SW480 (cell line): Measurements from ENCODE around the gene MVD.
"Not testable (repeated sequence)": the region's sequence is repeated elsewhere in the genome, so short reads cannot be mapped to it uniquely, and the experiment has no call there.

Experiments used
- DNase-seq: peaks from one replicate; pipeline ENCODE4 v3.0.0-alpha.2; 2016; ENCODE audit warnings: low spot score

Gene MVD

GRCh38 chr16:88624481-88624880 lies 38.4 kb downstream of the MVD start:
- no peak for DNase-seq

DNA sequence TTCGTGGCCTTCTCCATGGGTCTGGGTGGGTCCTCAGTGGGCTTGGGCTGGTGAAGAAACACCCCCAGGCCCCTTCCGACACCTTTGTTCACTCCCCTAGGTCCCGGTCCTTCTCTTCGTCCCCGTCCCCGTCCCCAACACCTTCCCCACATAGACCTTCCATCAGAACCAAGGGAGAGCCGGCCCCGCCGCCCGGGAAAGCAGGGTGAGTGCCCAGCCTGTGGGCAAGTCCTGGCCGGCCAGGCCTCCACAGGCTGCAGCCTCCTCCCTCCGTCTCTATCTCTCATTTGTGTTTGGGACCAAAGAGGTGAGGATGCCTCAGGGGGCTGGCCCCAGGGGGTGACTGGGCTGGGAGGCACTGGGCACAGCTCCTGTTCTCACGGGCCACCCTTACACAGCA lies 39.0 kb downstream of the MVD start:
- no peak for DNase-seq

- DNase-seq = no peak
Observed at GRCh38 chr16:88622866-88623265, 40.0 kb downstream of the MVD start.

GRCh38 chr16:88622125-88622524 lies 40.8 kb downstream of the MVD start:
- no peak for DNase-seq

GRCh38 chr16:88619859-88620815 lies 42.8 kb downstream of the MVD start:
- DNase-seq = no peak

GRCh38 chr16:88618956-88619667 lies 43.8 kb downstream of the MVD start:
- DNase-seq = no peak

DNA sequence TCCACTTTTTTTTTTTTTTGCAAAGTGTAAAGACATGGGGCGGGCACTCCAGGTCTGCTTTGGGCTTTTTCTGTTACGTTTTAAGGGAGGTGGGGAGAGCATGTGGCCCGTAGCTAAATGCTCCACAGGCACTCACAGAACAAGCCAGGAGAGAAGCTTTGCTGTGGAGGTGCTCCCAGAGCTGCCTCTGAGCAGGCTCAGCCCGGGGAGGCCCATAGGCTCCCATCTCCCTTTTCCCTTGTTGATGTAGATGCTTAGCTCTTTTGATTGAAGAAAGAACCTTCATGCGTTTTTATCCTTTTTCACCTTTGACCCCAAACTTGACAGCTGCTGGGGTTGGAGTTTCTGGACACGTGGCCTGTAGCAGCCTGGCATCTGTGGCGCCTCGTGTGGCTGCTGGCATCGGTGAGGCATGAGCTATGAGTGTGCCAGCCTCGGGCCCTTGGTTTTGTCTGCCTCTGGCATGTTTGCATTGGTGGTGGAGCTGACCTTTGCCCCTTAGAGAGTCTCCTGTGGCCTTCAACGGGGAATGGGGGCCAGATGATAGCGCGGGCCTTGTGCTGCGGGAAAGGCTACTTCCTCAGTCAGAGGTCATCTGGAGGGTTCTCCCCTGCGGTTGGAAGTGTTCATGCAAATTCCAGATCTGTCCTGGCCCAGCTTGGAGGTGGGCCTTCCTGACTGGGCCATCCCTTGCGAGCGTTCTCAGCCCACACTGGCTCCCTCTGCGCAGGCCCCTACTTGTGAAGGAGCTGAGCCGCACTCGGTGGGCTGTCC lies 44.5 kb downstream of the MVD start:
- DNase-seq = no peak

DNA sequence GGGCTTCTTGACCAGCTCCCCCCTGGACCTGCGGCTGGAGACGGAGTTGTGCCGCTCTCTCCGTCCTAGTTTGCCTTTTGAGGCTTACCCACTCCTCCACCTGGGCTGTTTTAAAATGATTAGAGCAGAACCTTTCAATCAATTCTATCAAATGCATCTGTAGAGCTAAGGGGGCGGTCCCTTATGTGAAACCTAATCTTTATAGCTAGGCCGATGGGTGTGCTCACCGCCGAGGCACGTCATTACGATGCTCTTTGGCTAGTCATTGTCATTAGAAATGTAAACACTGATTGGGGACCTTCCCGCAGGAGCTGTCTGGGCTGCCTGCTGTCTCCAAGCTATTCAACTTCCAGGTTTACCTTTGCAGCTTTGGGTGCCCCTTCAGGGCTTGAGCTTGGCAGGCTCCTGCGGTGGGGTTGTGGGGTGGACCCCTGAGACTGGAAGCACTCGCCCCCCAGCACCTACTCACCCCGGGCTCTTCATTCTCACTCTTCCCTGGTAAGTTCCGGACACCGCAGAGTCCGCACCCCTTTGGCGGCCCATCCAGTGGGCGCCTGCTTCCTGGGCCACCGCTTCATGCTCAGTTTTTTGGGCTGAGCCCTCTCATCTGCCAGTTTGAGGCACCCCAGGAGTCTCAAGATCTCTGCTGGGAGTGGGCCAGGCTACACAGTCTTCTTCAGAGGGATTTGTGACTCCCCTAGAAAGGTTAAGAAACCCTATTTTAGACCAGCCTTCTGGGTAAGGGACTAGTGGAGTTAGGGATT lies 45.4 kb downstream of the MVD start:
- DNase-seq = no peak

DNA sequence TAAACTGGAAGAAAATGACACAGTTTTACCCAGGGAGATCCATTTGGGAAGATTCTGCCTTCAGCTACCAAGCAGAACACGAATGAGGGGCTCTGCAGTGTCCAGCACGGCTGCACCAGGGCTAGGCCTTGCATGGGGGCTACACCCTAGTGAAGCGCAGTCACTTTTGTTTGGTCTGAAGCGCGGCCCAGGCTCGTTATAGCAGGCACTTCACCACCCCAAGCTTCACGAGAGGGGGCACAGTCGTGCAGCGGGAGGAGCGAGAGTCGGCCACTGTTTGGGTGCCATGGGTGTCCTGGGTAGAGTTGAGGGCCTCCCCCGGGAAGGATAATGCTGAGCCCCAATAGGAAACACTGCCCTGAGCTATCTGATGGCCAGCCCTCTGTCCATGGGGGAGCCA lies 46.2 kb downstream of the MVD start:
- no peak for DNase-seq

GRCh38 chr16:88616320-88616719 lies 46.6 kb downstream of the MVD start:
- no peak for DNase-seq

GRCh38 chr16:88614818-88615580 lies 47.9 kb downstream of the MVD start:
- no peak for DNase-seq

GRCh38 chr16:88613911-88614817 lies 48.7 kb downstream of the MVD start:
- DNase-seq = no peak

GRCh38 chr16:88613293-88613692 lies 49.6 kb downstream of the MVD start:
- DNase-seq = no peak

DNA sequence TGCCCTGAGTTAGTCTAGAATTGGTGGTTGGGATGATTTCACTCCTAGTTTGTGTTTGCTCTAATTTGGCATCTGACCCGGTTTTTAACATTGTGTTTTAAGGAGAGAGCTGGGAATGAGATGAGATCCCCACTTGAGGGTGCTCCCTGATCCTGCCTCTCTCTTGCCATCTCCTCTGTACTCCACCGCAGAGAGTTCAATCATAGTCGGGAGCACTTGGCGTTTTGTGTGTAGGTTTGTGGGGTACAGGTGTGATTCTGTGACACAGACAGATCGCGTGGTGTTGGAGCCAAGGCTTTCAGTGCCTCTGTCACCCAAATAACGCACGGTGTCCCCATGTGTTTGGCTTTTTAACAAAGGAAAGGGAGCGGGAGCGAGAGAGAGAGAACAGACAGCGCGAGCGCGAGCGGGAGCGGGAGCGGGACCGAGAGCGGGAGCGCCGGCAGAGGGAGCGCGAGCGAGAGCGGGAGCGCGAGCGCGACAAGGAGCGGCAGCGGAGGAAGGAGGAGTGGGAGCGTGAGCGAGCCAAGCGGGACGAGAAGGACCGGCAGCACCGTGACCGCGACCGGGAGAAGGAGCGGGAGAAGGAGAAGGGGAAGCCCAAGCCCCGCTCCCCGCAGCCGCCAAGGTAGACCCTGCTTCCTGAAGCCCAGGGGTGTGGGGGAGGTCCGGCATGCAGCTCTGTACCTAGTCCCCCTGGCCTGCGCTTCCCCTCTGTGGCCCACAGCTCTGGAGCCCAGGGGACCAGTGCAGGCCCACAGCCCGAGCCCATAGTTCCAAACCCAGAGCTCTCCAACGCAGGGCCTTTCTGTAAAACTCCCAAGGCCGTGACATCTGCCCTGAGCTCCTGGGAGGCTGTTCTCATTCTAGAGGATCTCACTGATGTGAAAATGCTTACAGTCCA lies 51.7 kb downstream of the MVD start:
- no peak for DNase-seq

- no peak for DNase-seq
Observed at GRCh38 chr16:88610080-88610479, 52.8 kb downstream of the MVD start.

GRCh38 chr16:88609426-88609825 lies 53.5 kb downstream of the MVD start:
- not testable (repeated sequence) for DNase-seq

DNA sequence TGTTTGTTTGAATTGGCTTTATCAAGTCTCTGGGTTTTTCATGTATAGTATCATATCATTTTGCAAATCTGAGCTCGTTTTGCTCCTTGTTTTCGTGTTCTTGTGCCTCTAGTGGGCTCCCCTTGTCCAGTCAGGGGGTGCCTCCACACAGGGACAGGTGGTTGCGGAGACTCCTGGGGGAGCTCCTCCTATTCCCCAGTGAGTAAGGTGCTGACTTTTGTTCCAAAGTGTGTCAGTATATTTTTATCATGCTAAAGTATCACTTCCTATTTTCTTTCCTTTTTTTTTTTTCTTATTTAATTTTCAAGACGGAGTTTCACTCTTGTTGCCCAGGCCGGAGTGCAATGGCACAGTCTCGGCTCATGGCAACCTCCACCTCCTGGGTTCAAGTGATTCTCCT lies 54.8 kb downstream of the MVD start:
- no peak for DNase-seq

GRCh38 chr16:88606148-88606757 lies 56.6 kb downstream of the MVD start:
- no peak for DNase-seq
